Panc1 (cell line): Measurements from ENCODE around the gene GPC1.

Source experiments
- POLR2AphosphoS5 ChIP-seq: IDR thresholded peaks from 2 replicates; pipeline ENCODE4 v1.6.1; 2012; ENCODE audit warnings: mild to moderate bottlenecking, low read depth, low read length, moderate library complexity
- TCF7L2 ChIP-seq: IDR thresholded peaks from 2 replicates; pipeline ENCODE4 v1.6.1; 2011; ENCODE audit warnings: mild to moderate bottlenecking, low read depth, low read length, inconsistent platforms
- TF ChIP-seq, protein P1 (sequence below): fragments of 450-650 bp; IDR thresholded peaks from 2 replicates; pipeline ENCODE4 v1.5.1; 2017; ENCODE audit warnings: mild to moderate bottlenecking

DNA sequence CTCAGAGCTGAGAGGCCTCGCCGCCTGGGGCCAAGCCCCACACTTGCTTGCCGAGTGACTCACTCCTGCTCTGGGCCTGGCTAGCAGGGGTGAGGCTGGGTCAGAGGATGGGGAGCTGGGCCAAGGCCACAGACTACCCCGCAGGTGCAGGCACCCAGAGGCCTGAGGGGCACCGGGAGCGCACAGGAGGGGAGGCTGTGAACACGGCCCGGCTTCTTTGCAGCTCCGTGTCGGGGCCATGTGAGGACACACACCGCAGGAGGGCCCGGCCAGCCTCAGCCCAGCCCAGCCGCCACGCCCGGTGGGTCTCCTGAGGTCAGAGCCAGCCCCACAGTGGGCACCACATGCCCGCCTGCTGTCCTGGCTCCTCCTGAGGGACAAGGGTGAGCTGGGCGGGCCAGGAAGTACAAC is 8.4 kb downstream of the GPC1 start:
- TF ChIP-seq POLR2AphosphoS5 (no peak), TCF7L2 (no peak)
- TF ChIP-seq, protein P1, sequence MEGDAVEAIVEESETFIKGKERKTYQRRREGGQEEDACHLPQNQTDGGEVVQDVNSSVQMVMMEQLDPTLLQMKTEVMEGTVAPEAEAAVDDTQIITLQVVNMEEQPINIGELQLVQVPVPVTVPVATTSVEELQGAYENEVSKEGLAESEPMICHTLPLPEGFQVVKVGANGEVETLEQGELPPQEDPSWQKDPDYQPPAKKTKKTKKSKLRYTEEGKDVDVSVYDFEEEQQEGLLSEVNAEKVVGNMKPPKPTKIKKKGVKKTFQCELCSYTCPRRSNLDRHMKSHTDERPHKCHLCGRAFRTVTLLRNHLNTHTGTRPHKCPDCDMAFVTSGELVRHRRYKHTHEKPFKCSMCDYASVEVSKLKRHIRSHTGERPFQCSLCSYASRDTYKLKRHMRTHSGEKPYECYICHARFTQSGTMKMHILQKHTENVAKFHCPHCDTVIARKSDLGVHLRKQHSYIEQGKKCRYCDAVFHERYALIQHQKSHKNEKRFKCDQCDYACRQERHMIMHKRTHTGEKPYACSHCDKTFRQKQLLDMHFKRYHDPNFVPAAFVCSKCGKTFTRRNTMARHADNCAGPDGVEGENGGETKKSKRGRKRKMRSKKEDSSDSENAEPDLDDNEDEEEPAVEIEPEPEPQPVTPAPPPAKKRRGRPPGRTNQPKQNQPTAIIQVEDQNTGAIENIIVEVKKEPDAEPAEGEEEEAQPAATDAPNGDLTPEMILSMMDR = no peak
